Stomach (tissue), 9 donors: Measurements from ENCODE around the gene ACOXL. TPM values are rescaled to one million over a fixed set of nuclear protein-coding genes. Genes with fewer than 3 reads are reported as not detected.
A peak's percentile ranks its signal among the peaks of the same experiment; 100 is the strongest.
"Not testable (repeated sequence)": the region's sequence is repeated elsewhere in the genome, so short reads cannot be mapped to it uniquely, and the experiment has no call there.

ENCODE experiments used
- DNase-seq, 2 donors: peaks; one replicate each; pipeline versions ENCODE4 v3.0.0 to v3.0.0-alpha.2; 2013 to 2019
- H3K27ac ChIP-seq, 5 donors: fragments of 200-600 bp in 4 of 5; sonication (generic) in 4 of 5; one replicate each; pipeline ENCODE4 v1.5.1; 2013 to 2019; ENCODE audit warnings: mild to moderate bottlenecking in 1 of 5, moderate library complexity in 1 of 5
- H3K27me3 ChIP-seq, 3 donors: fragments of 200-600 bp; sonication (generic); one replicate each; pipeline ENCODE4 v1.5.1; 2017 to 2019; ENCODE audit warnings: mixed run types in 1 of 3
- H3K36me3 ChIP-seq, 4 donors: fragments of 200-600 bp; sonication (generic); 1 replicate in 3 of 4; 2 replicates in 1 of 4; pipeline ENCODE4 v1.5.1; 2016 to 2019
- H3K4me1 ChIP-seq, 4 donors: fragments of 200-600 bp; sonication (generic); one replicate each; pipeline ENCODE4 v1.5.1; 2016 to 2019
- H3K4me3 ChIP-seq, 4 donors: fragments of 200-600 bp; sonication (generic) in 3 of 4; one replicate each; pipeline ENCODE4 v1.5.1; 2016 to 2019; ENCODE audit warnings: mild to moderate bottlenecking in 1 of 4
- H3K9me3 ChIP-seq, 4 donors: fragments of 200-600 bp; sonication (generic); one replicate each; pipeline ENCODE4 v1.5.1; 2016 to 2019
- EP300 ChIP-seq: sonication (generic); formaldehyde crosslinking; IDR thresholded peaks from one replicate; pipeline ENCODE4 v1.6.1; 2017; ENCODE audit warnings: antibody characterized with exemption
- POLR2A ChIP-seq, 4 donors: fragments of 450-650 bp; IDR thresholded peaks; one replicate each; pipeline ENCODE4 v1.6.1; 2016; ENCODE audit warnings: antibody characterized with exemption in 4 of 4, control low read depth in 2 of 4, mild to moderate bottlenecking in 1 of 4, moderate library complexity in 1 of 4
- POLR2AphosphoS5 ChIP-seq, 3 donors: sonication (generic); formaldehyde crosslinking; IDR thresholded peaks; one replicate each; pipeline ENCODE4 v1.6.1; 2016; ENCODE audit warnings: antibody characterized with exemption in 3 of 3
- whole genome bisulfite sequencing, 5 donors: extraction: QIAGEN DNeasy Blood & Tissue Kit in 3 of 5; methylation state at CpG; one replicate each; pipeline versions ENCODE4 v1.1.5 to v1.1.7; 2013 to 2018; 5-methylcytosine and 5-hydroxymethylcytosine counted together
- intact Hi-C: fragments of 100-400 bp; cut with DNase I; formaldehyde crosslinking; loops from one replicate; pipeline ENCODE4 v1.15.1; 2023; ENCODE audit warnings: low total_unique reads
- polyA plus RNA-seq, 3 donors: library from polyadenylated mRNA; stranded (reverse); fragments of 200-250 nt; gene quantifications; one replicate each; pipeline ENCODE4 v1.2.3, GENCODE V29; 2013
- total RNA-seq, 5 donors: library from RNA; depleted of rRNA; stranded (reverse); fragments of >200 nt; gene quantifications; one replicate each; pipeline versions ENCODE4 v1.1.0 to v1.2.3, GENCODE V29; 2014 to 2016
- TF ChIP-seq, protein P1 (sequence below), 7 experiments: fragments of 450-650 bp in 4 of 7; fragments of 200-600 bp in 3 of 7; sonication (generic) in 3 of 7; IDR thresholded peaks; one replicate each; pipeline ENCODE4 v1.5.1; 2016 to 2019; ENCODE audit warnings: antibody characterized with exemption in 7 of 7, control low read depth in 2 of 7, mild to moderate bottlenecking in 1 of 7
- donor health status: healthy with polysubstance abuse.
- donor health status: Bipolar disorder and iron deficiency.
- donor health status: healthy.

ACOXL gene
- total and polyA plus RNA-seq, 8 donors = 0.10 to 1.3 (median 0.45) TPM; not detected in 3

DNA sequence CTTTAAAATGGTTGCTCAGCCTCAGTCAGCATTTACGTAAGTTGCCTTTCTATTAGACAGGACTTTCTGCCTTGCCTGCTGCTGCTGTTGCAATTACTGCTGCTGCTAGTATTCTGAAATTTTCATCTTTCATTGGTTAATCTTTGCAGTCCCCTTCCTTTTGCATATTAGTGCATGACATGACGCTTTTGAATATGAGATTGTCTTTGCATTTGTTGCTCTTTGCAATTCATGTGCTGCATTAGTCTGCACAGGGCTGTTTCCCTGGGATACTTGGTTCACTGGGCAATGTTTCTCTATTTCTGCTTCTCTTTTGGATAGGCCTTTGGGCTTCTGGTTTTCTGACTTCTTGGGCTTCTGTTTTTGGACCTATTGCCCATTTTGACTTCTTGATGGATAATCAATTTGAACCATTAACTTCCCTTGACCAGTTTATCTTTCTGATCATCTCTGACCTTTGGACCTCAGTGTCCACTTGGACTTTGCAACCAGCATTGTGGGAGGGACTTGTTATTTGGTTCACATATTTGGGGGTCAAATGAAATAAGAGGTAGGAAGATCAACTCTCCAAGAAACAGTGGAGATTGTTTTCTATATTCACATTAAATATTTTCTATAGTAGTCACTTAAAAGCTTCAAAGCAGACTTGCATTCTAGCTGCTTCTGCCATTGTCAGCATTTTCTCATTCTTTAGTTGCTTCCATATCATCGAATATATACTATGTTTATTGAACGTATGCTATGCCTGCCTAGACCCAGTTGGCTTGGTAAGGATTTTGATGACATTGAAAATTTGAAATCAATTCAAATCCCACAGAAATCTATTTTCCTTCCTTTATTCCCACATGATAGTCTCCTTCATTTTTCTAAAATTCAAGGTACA lies 42.0 kb upstream of the ACOXL start:
- Histone ChIP-seq H3K4me1 (no peaks in the 10 kb centered on the region), H3K4me3 (no peak overlapping the region), H3K9me3 (peaks cover 0 to 11% (median 8%) of the 10 kb centered on the region in 4 donors), H3K27ac (no peak overlapping the region), H3K27me3 (peaks cover 0 to 5% (median 0%) of the 10 kb centered on the region in 3 donors), H3K36me3 (no peaks in the 10 kb centered on the region)
- intact Hi-C loops = no loop called here
- no peak for DNase-seq
- TF ChIP-seq POLR2A (IDR thresholded peaks at IDR 0.05) (no peak), EP300 (no peak), POLR2AphosphoS5 (IDR thresholded peaks at IDR 0.05) (no peak)
- TF ChIP-seq, protein P1, sequence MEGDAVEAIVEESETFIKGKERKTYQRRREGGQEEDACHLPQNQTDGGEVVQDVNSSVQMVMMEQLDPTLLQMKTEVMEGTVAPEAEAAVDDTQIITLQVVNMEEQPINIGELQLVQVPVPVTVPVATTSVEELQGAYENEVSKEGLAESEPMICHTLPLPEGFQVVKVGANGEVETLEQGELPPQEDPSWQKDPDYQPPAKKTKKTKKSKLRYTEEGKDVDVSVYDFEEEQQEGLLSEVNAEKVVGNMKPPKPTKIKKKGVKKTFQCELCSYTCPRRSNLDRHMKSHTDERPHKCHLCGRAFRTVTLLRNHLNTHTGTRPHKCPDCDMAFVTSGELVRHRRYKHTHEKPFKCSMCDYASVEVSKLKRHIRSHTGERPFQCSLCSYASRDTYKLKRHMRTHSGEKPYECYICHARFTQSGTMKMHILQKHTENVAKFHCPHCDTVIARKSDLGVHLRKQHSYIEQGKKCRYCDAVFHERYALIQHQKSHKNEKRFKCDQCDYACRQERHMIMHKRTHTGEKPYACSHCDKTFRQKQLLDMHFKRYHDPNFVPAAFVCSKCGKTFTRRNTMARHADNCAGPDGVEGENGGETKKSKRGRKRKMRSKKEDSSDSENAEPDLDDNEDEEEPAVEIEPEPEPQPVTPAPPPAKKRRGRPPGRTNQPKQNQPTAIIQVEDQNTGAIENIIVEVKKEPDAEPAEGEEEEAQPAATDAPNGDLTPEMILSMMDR (IDR thresholded peaks at IDR 0.05) = no peak
- WGBS, 5 donors = 90 to 98% (median 94%) methylated on average over 4 of the region's 4 CpGs

DNA sequence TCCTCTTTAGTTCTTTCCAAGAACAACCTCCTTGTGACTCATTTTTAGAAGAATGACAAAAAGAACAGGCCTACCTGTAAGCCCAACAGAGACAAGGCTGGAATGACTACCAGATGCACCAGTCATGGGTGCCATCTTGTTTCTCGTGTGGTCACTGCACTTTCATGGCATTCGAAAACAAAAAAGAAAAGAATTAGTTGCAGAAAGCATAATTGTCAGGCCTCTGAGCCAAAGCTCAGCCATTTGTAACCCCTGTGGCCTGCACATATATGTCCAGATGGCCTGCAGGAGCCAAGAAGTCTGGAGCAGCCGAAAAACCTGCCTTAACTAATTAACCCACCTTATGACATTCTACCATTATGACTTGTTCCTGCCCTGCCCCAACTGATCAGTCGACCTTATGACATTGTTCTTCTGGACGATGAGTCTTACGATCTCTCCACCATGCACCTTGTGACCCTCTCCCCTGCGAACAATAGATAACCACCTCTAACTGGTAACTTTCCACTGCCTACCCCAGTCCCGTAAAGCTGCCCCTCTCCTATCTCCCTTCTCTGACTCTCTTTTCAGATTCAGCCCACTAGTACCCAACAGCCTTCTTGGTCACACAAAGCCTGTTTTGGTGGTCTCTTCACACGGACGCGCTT lies 40.6 kb upstream of the ACOXL start:
- intact Hi-C loops = no loop called here
- Histone ChIP-seq H3K9me3 (peaks cover 0 to 11% (median 8%) of the 10 kb centered on the region in 4 donors), H3K36me3 (no peaks in the 10 kb centered on the region), H3K4me3 (no peak overlapping the region), H3K27me3 (peaks cover 0 to 5% (median 0%) of the 10 kb centered on the region in 3 donors), H3K4me1 (no peaks in the 10 kb centered on the region), H3K27ac (no peak overlapping the region)
- 92 to 97% (median 95%) methylated on average over 11 of the region's 11 CpGs for WGBS, 5 donors
- no peak for DNase-seq
- TF ChIP-seq POLR2A (IDR thresholded peaks at IDR 0.05) (no peak), POLR2AphosphoS5 (IDR thresholded peaks at IDR 0.05) (no peak), EP300 (no peak)
- TF ChIP-seq, protein P1 (IDR thresholded peaks at IDR 0.05) = no peak

- H3K4me3 ChIP-seq, H3K27me3 ChIP-seq, H3K27ac ChIP-seq, H3K9me3 ChIP-seq, H3K4me1 ChIP-seq, intact Hi-C loops, H3K36me3 ChIP-seq: not testable (repeated sequence)
- 33 to 46% (median 37%) methylated on average over 4 to 5 of the region's 5 CpGs for WGBS, 5 donors
- peak in 1 of 2 donors; percentile 44 for DNase-seq
Measured at GRCh38 chr2:110695146-110695898, 37.1 kb upstream of the ACOXL start.

GRCh38 chr2:110698253-110698652 lies 34.1 kb upstream of the ACOXL start:
- intact Hi-C loops, H3K27me3 ChIP-seq, DNase-seq, H3K4me1 ChIP-seq, H3K9me3 ChIP-seq, H3K36me3 ChIP-seq, H3K27ac ChIP-seq, H3K4me3 ChIP-seq: not testable (repeated sequence)
- WGBS, 5 donors = no CpG with 5 or more reads among the region's 6 CpGs
